Caco-2 (cell line): ENCODE data around the gene ADGRG7. TPM values are rescaled to one million over a fixed set of nuclear protein-coding genes. Genes with fewer than 3 reads are reported as not detected.

Experiments used
- BruUV-seq: library from RNA; stranded (reverse); fragments of 400-500 nt; replicated peaks from 2 replicates; lab custom pipeline; 2021; lab: Mats Ljungman, UMichigan
- CTCF ChIA-PET: fragments of 300-600 bp; sonication (Branson Sonifier 250); formaldehyde crosslinking; loops from one replicate; lab custom pipeline; 2022; ENCODE audit warnings: antibody characterized with exemption; lab: Charles Lee
- POLR2A ChIA-PET: fragments of 300-600 bp; sonication (Branson Sonifier 250); formaldehyde crosslinking; loops from one replicate; lab custom pipeline; 2022; ENCODE audit warnings: antibody characterized with exemption; lab: Charles Lee
- DNase-seq, 2 experiments: peaks; one replicate each; pipeline versions ENCODE4 v3.0.0 to v3.0.0-alpha.2; 2020 to 2022
- H3K27me3 ChIP-seq: replicated peaks from 2 replicates; pipeline ENCODE4 v1.6.0; 2011; ENCODE audit warnings: low read length; ENCODE audit not compliant: control insufficient read depth, insufficient read depth
- H3K36me3 ChIP-seq: 2 replicates; pipeline ENCODE4 v1.5.1; 2011; ENCODE audit warnings: low read length; ENCODE audit not compliant: control insufficient read depth, insufficient read depth
- H3K4me1 ChIP-seq: fragments of 250-450 bp; sonication (Bioruptor Pico); 2 replicates; pipeline ENCODE4 v1.5.1; 2020; ENCODE audit warnings: mild to moderate bottlenecking
- H3K4me3 ChIP-seq: 2 replicates; pipeline ENCODE4 v1.5.1; 2011; ENCODE audit warnings: low read depth, mild to moderate bottlenecking, control low read depth, low read length
- H3K9me3 ChIP-seq: fragments of 250-450 bp; sonication (Bioruptor Pico); 2 replicates; pipeline ENCODE4 v1.5.1; 2020; ENCODE audit warnings: mild to moderate bottlenecking, moderate library complexity
- H3K27ac Mint-ChIP-seq: one replicate; pipeline ENCODE4 v1.8.0; 2022; ENCODE audit warnings: mixed read lengths; ENCODE audit not compliant: unreplicated experiment
- H3K27me3 Mint-ChIP-seq: one replicate; pipeline ENCODE4 v1.8.0; 2022; ENCODE audit warnings: mixed read lengths; ENCODE audit not compliant: insufficient read depth, unreplicated experiment
- H3K36me3 Mint-ChIP-seq: one replicate; pipeline ENCODE4 v1.8.0; 2022; ENCODE audit warnings: mild to moderate bottlenecking, mixed read lengths; ENCODE audit not compliant: insufficient read depth, unreplicated experiment
- H3K4me1 Mint-ChIP-seq: one replicate; pipeline ENCODE4 v1.8.0; 2022; ENCODE audit warnings: low read depth, mixed read lengths; ENCODE audit not compliant: unreplicated experiment
- H3K4me3 Mint-ChIP-seq: one replicate; pipeline ENCODE4 v1.8.0; 2022; ENCODE audit warnings: mild to moderate bottlenecking, moderate library complexity, mixed read lengths; ENCODE audit not compliant: unreplicated experiment
- H3K9me3 Mint-ChIP-seq: one replicate; pipeline ENCODE4 v1.8.0; 2022; ENCODE audit warnings: mixed read lengths; ENCODE audit not compliant: unreplicated experiment
- CTCF ChIP-seq, 2 experiments: fragments of 200-600 bp in 1 of 2; IDR thresholded peaks; 1 replicate in 1 of 2; 2 replicates in 1 of 2; pipeline versions ENCODE4 v1.5.1 to v1.8.0; 2011 to 2022; ENCODE audit warnings: antibody characterized with exemption in 1 of 2, control low read depth in 1 of 2, inconsistent platforms in 1 of 2, low read depth in 1 of 2, low read length in 1 of 2, mild to moderate bottlenecking in 1 of 2, moderate library complexity in 1 of 2; ENCODE audit not compliant: insufficient read depth in 1 of 2, severe bottlenecking in 1 of 2, unreplicated experiment in 1 of 2
- intact Hi-C: fragments of 100-400 bp; cut with micrococcal nuclease; formaldehyde crosslinking; loops from one replicate; pipeline ENCODE4 v1.10.0; 2022; ENCODE audit not compliant: unreplicated experiment
- total RNA-seq: library from RNA; stranded (reverse); gene quantifications from 2 replicates; pipeline ENCODE4 v1.2.3, GENCODE V29; 2022

Gene ADGRG7
- total RNA-seq, 1 experiment from 2014 or later = 4.2 TPM

GRCh38 chr3:100700708-100701107 lies 91.3 kb downstream of the ADGRG7 start:
- TF ChIP-seq CTCF (IDR thresholded peaks at IDR 0.05; ENCODE audit: insufficient read depth in 1 of 2, low read depth in 1 of 2, low read length in 1 of 2, severe bottlenecking in 1 of 2, unreplicated experiment in 1 of 2) = no peak
- no peaks in the 10 kb centered on the region for H3K4me1 ChIP-seq
- H3K9me3 Mint-ChIP-seq = no peaks in the 10 kb centered on the region
- H3K4me1 Mint-ChIP-seq = peaks cover 19% of the 10 kb centered on the region
- no TSS peak for BruUV-seq
- no peak overlapping the region for H3K4me3 Mint-ChIP-seq
- H3K9me3 ChIP-seq = no peaks in the 10 kb centered on the region
- POLR2A ChIA-PET = no interaction called here
- peaks cover 3% of the 10 kb centered on the region for H3K27me3 Mint-ChIP-seq
- DNase-seq = no peak
- H3K36me3 ChIP-seq = no peaks in the 10 kb centered on the region
- no peak overlapping the region for H3K4me3 ChIP-seq
- H3K27me3 ChIP-seq = no peaks in the 10 kb centered on the region
- no peaks in the 10 kb centered on the region for H3K36me3 Mint-ChIP-seq
- H3K27ac Mint-ChIP-seq = no peak overlapping the region
- intact Hi-C loops = no loop called here
- CTCF ChIA-PET = no interaction called here

GRCh38 chr3:100702082-100702979 lies 92.9 kb downstream of the ADGRG7 start:
- H3K4me1 ChIP-seq = no peaks in the 10 kb centered on the region; the same call in 1 of the 2 replicates
- no peak overlapping the region for H3K4me3 ChIP-seq
- POLR2A ChIA-PET = no interaction called here
- TF ChIP-seq CTCF (IDR thresholded peaks at IDR 0.05; ENCODE audit: insufficient read depth in 1 of 2, low read depth in 1 of 2, low read length in 1 of 2, severe bottlenecking in 1 of 2, unreplicated experiment in 1 of 2) = no peak
- H3K27ac Mint-ChIP-seq = no peak overlapping the region
- H3K9me3 ChIP-seq = no peaks in the 10 kb centered on the region
- H3K36me3 Mint-ChIP-seq = no peaks in the 10 kb centered on the region
- peaks cover 19% of the 10 kb centered on the region for H3K4me1 Mint-ChIP-seq
- no peaks in the 10 kb centered on the region for H3K9me3 Mint-ChIP-seq
- H3K4me3 Mint-ChIP-seq = no peak overlapping the region
- no TSS peak for BruUV-seq
- peaks cover 4% of the 10 kb centered on the region for H3K27me3 Mint-ChIP-seq
- H3K36me3 ChIP-seq = no peaks in the 10 kb centered on the region
- H3K27me3 ChIP-seq = no peaks in the 10 kb centered on the region
- no peak for DNase-seq
- intact Hi-C loops = no loop called here
- CTCF ChIA-PET = no interaction called here

- intact Hi-C loops = no loop called here
- no TSS peak for BruUV-seq
- no peak overlapping the region for H3K4me3 ChIP-seq
- no peaks in the 10 kb centered on the region for H3K36me3 ChIP-seq
- H3K27me3 Mint-ChIP-seq = peaks cover 4% of the 10 kb centered on the region
- H3K4me1 ChIP-seq = peaks cover under 1% of the 10 kb centered on the region
- no peaks in the 10 kb centered on the region for H3K27me3 ChIP-seq
- H3K9me3 ChIP-seq = no peaks in the 10 kb centered on the region
- DNase-seq = no peak
- no peaks in the 10 kb centered on the region for H3K9me3 Mint-ChIP-seq
- no peak overlapping the region for H3K27ac Mint-ChIP-seq
- H3K36me3 Mint-ChIP-seq = no peaks in the 10 kb centered on the region
- no peak overlapping the region for H3K4me3 Mint-ChIP-seq
- POLR2A ChIA-PET = no interaction called here
- CTCF ChIA-PET = no interaction called here
- peaks cover 16% of the 10 kb centered on the region for H3K4me1 Mint-ChIP-seq
- TF ChIP-seq CTCF (IDR thresholded peaks at IDR 0.05; ENCODE audit: insufficient read depth in 1 of 2, low read depth in 1 of 2, low read length in 1 of 2, severe bottlenecking in 1 of 2, unreplicated experiment in 1 of 2) = no peak
Observed at GRCh38 chr3:100702980-100703345, 93.6 kb downstream of the ADGRG7 start.
